Neutrophil (primary cell): ENCODE results near the gene MALRD1.

ENCODE experiments used
- H3K27ac ChIP-seq: fragments of 200-600 bp; sonication (generic); 2 replicates; pipeline ENCODE4 v1.5.1; 2016; ENCODE audit warnings: mild to moderate bottlenecking, moderate library complexity
- H3K27me3 ChIP-seq: fragments of 200-600 bp; sonication (generic); 2 replicates; pipeline ENCODE4 v1.6.0; 2016; ENCODE audit warnings: mild to moderate bottlenecking
- H3K36me3 ChIP-seq: fragments of 200-600 bp; sonication (generic); 2 replicates; pipeline ENCODE4 v1.5.1; 2017
- H3K4me1 ChIP-seq, 2 experiments: fragments of 200-600 bp in 1 of 2; sonication (generic) in 1 of 2; 1 replicate in 1 of 2; 2 replicates in 1 of 2; pipeline versions ENCODE4 v1.5.1 to v1.6.1; 2013 to 2016; ENCODE audit warnings: low read depth in 1 of 2, low read length in 1 of 2, mild to moderate bottlenecking in 1 of 2, moderate library complexity in 1 of 2; ENCODE audit not compliant: control insufficient read depth in 1 of 2, insufficient read depth in 1 of 2
- H3K4me3 ChIP-seq, 2 experiments: fragments of 200-600 bp in 1 of 2; sonication (generic) in 1 of 2; 1 replicate in 1 of 2; 2 replicates in 1 of 2; pipeline ENCODE4 v1.5.1; 2013 to 2016; ENCODE audit warnings: low read depth in 1 of 2, low read length in 1 of 2, mild to moderate bottlenecking in 1 of 2, moderate library complexity in 1 of 2
- H3K9me3 ChIP-seq: fragments of 200-600 bp; sonication (generic); 2 replicates; pipeline ENCODE4 v1.5.1; 2016
- TF ChIP-seq, protein P1 (sequence below): fragments of 200-600 bp; sonication (generic); IDR thresholded peaks from 2 replicates; pipeline ENCODE4 v1.5.1; 2016; ENCODE audit warnings: antibody characterized with exemption

The MALRD1 gene

GRCh38 chr10:19640566-19641263 lies 592.1 kb downstream of the MALRD1 start:
- Histone ChIP-seq H3K36me3 (no peaks in the 10 kb centered on the region), H3K27me3 (no peaks in the 10 kb centered on the region), H3K4me3 (no peak overlapping the region), H3K27ac (no peak overlapping the region), H3K4me1 (peaks cover 0 to 8% of the 10 kb centered on the region in 2 experiments), H3K9me3 (no peaks in the 10 kb centered on the region)
- TF ChIP-seq, protein P1, sequence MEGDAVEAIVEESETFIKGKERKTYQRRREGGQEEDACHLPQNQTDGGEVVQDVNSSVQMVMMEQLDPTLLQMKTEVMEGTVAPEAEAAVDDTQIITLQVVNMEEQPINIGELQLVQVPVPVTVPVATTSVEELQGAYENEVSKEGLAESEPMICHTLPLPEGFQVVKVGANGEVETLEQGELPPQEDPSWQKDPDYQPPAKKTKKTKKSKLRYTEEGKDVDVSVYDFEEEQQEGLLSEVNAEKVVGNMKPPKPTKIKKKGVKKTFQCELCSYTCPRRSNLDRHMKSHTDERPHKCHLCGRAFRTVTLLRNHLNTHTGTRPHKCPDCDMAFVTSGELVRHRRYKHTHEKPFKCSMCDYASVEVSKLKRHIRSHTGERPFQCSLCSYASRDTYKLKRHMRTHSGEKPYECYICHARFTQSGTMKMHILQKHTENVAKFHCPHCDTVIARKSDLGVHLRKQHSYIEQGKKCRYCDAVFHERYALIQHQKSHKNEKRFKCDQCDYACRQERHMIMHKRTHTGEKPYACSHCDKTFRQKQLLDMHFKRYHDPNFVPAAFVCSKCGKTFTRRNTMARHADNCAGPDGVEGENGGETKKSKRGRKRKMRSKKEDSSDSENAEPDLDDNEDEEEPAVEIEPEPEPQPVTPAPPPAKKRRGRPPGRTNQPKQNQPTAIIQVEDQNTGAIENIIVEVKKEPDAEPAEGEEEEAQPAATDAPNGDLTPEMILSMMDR, result no peak

DNA sequence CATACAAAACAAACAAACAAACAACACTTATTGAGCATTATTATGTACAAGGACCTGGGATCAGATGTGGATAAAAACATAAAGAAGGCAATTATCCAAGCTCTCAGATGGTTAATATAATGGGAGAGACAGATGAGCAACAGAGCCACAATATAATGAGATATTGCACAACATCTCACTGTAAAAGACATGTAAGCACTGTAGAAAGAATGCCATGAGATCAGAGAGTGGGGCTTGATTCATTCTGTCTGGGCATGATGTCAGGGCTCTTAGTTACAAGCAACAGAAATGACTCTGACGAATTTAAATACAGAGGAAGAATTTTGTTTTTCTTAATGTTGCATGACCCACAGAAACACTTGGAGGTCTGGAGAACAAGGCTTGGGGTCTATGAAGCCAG lies 602.9 kb downstream of the MALRD1 start:
- Histone ChIP-seq H3K27ac (no peak overlapping the region), H3K9me3 (no peaks in the 10 kb centered on the region)

GRCh38 chr10:19652750-19653149 lies 604.1 kb downstream of the MALRD1 start:
- Histone ChIP-seq H3K9me3 (no peaks in the 10 kb centered on the region), H3K27ac (no peak overlapping the region), H3K4me3 (no peak overlapping the region), H3K36me3 (no peaks in the 10 kb centered on the region), H3K27me3 (no peaks in the 10 kb centered on the region), H3K4me1 (no peaks in the 10 kb centered on the region)
- TF ChIP-seq, protein P1, result no peak

More for the DNA sequence above, 602.9 kb downstream of the MALRD1 start:
- no peaks in the 10 kb centered on the region for H3K27me3 ChIP-seq
- H3K4me3 ChIP-seq, result no peak overlapping the region
- H3K36me3 ChIP-seq, result no peaks in the 10 kb centered on the region
- no peaks in the 10 kb centered on the region for H3K4me1 ChIP-seq
- TF ChIP-seq, protein P1, result no peak

- H3K4me1 ChIP-seq, result no peaks in the 10 kb centered on the region
- no peaks in the 10 kb centered on the region for H3K36me3 ChIP-seq
- no peaks in the 10 kb centered on the region for H3K27me3 ChIP-seq
- no peak overlapping the region for H3K4me3 ChIP-seq
- no peaks in the 10 kb centered on the region for H3K9me3 ChIP-seq
- no peak overlapping the region for H3K27ac ChIP-seq
- TF ChIP-seq, protein P1, result no peak
Observed at GRCh38 chr10:19653931-19654330, 605.3 kb downstream of the MALRD1 start.

DNA sequence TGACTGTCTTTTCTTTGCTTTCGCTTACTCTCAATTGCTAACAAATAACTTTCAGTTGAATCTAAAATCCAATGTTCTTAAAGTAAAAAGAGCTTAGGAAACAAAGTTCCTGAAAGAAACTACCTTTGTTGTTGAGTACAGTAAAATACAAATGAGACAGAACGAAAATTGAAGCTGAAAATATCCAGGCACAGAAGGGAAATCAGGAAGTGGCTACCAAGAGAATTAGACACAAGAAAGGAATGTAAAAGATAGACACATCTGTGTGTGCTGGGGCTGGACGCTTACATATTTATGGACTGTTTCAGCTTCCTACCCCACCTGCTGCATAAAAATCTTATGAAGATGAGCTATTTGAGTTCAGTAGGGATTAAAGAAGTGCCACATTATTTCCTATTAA lies 606.0 kb downstream of the MALRD1 start:
- Histone ChIP-seq H3K9me3 (no peaks in the 10 kb centered on the region), H3K27me3 (no peaks in the 10 kb centered on the region), H3K36me3 (no peaks in the 10 kb centered on the region), H3K4me3 (no peak overlapping the region), H3K4me1 (no peaks in the 10 kb centered on the region), H3K27ac (no peak overlapping the region)
- TF ChIP-seq, protein P1, result no peak
